Activated CD8-positive, alpha-beta memory T cell treated with anti-CD3 and anti-CD28 coated beads, Interleukin-2, amount 50 U/mL, for 48 hours (primary cell): Measurements from ENCODE around the gene CCDC77.

Source experiments
- DNase-seq: peaks from one replicate; pipeline ENCODE4 v3.0.0-alpha.2; 2020

CCDC77 gene

GRCh38 chr12:484096-484495, 82.7 kb downstream of the CCDC77 start:
- DNase-seq: no peak

DNA sequence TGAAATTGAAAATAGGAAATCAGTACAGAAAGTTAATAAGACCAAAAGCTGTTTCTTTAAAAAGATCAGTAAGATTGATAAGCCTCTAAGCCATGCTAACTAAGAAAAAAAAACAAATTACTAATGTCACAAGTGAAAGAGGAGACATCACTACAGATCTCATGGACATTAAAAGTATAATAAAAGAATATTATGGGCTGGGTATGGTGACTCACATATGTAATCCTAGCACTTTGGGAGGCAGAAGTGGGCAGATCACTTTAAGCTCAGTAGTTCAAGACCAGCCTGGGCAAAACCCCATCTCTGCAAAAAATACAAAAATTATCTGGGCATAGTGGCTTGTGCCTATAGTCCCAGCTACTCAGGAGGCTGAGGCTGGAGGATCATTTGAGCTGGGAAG, 88.8 kb downstream of the CCDC77 start:
- DNase-seq: no peak
